ENCODE data around the gene PCSK4. TPM values are rescaled to one million over a fixed set of nuclear protein-coding genes. Genes with fewer than 3 reads are reported as not detected.
"Not testable (repeated sequence)": the region's sequence is repeated elsewhere in the genome, so short reads cannot be mapped to it uniquely, and the experiment has no call there.

Gene PCSK4
- total RNA-seq, 4 donors from 2014 or later, result 1.4 to 2.4 (median 2.2) TPM

GRCh38 chr19:1520203-1520780, 30.1 kb upstream of the PCSK4 start:
- ATAC-seq (ENCODE audit: low FRiP score) (no peak), DNase-seq (ENCODE audit: low spot score) (no peak)
- no peak for TF ChIP-seq CTCF (IDR thresholded peaks at IDR 0.05)

- not testable (repeated sequence) for DNase-seq (ENCODE audit: low spot score); ATAC-seq (ENCODE audit: low FRiP score)
Measured at GRCh38 chr19:1519802-1520201, 29.7 kb upstream of the PCSK4 start.

GRCh38 chr19:1518471-1518870, 28.3 kb upstream of the PCSK4 start:
- ATAC-seq (ENCODE audit: low FRiP score), result no peak
- no peak for TF ChIP-seq CTCF (IDR thresholded peaks at IDR 0.05)
- DNase-seq (ENCODE audit: low spot score), result no peak

GRCh38 chr19:1516395-1516753, 26.2 kb upstream of the PCSK4 start:
- no peak for TF ChIP-seq CTCF (IDR thresholded peaks at IDR 0.05)
- ATAC-seq (ENCODE audit: low FRiP score) (no peak), DNase-seq (ENCODE audit: low spot score) (no peak)

GRCh38 chr19:1514986-1515721, 25.0 kb upstream of the PCSK4 start:
- DNase-seq (ENCODE audit: low spot score), result no peak
- no peak for TF ChIP-seq CTCF (IDR thresholded peaks at IDR 0.05)
- ATAC-seq (ENCODE audit: low FRiP score), result no peak

- TF ChIP-seq CTCF (IDR thresholded peaks at IDR 0.05), result no peak
- no peak for DNase-seq (ENCODE audit: low spot score)
- ATAC-seq (ENCODE audit: low FRiP score), result no peak
Measured at GRCh38 chr19:1514295-1514661, 24.1 kb upstream of the PCSK4 start.

- ATAC-seq (ENCODE audit: low FRiP score) (peak; percentile 11), DNase-seq (ENCODE audit: low spot score) (no peak)
- TF ChIP-seq CTCF (IDR thresholded peaks at IDR 0.05), result no peak
Measured at GRCh38 chr19:1513499-1514294, 23.5 kb upstream of the PCSK4 start.
